IMR-90 (cell line): Measurements from ENCODE around the gene KRT3. TPM values are rescaled to one million over a fixed set of nuclear protein-coding genes. Genes with fewer than 3 reads are reported as not detected.

ENCODE experiments used
- ATAC-seq: fragments of 200-7000 bp; cut with Tn5 transposase; 2 replicates; pipeline ENCODE4 v1.9.1; 2020; ENCODE audit warnings: low read depth, mild to moderate bottlenecking, moderate library complexity
- BruUV-seq: library from RNA; stranded (reverse); fragments of 400-500 nt; replicated peaks from 2 replicates; lab custom pipeline; 2021; lab: Mats Ljungman, UMichigan
- CTCF ChIA-PET: fragments of 300-600 bp; formaldehyde crosslinking; extraction: SDS; loops from one replicate; lab custom pipeline; 2021; ENCODE audit warnings: antibody characterized with exemption; lab: Yijun Ruan, JAX
- POLR2A ChIA-PET: fragments of 300-600 bp; sonication (Branson Sonifier 250); formaldehyde crosslinking; loops from one replicate; lab custom pipeline; 2022; ENCODE audit warnings: antibody characterized with exemption; ENCODE audit not compliant: unreplicated experiment; lab: Charles Lee
- DNase-seq: peaks from one replicate; pipeline ENCODE4 v3.0.0; 2013
- H2AFZ ChIP-seq: replicated peaks from 2 replicates; pipeline ENCODE3; 2013; ENCODE audit warnings: low read length, mild to moderate bottlenecking; ENCODE audit not compliant: poor library complexity
- H2AK5ac ChIP-seq: 2 replicates; pipeline ENCODE4 v1.6.1; 2013; ENCODE audit warnings: low read depth, low read length, inconsistent platforms
- H2AK9ac ChIP-seq: replicated peaks from 2 replicates; pipeline ENCODE3; 2013; ENCODE audit warnings: mild to moderate bottlenecking, low read depth, low read length, moderate library complexity; ENCODE audit not compliant: poor library complexity
- H2BK120ac ChIP-seq: 2 replicates; pipeline ENCODE4 v1.6.1; 2013; ENCODE audit warnings: low read depth, low read length, inconsistent platforms
- H2BK15ac ChIP-seq: 3 replicates; pipeline ENCODE4 v1.6.1; 2013; ENCODE audit warnings: low read depth, low read length, inconsistent platforms
- H2BK20ac ChIP-seq: 2 replicates; pipeline ENCODE4 v1.6.1; 2013; ENCODE audit warnings: low read depth, mild to moderate bottlenecking, inconsistent platforms, low read length, moderate library complexity
- H2BK5ac ChIP-seq: 2 replicates; pipeline ENCODE4 v1.6.1; 2013; ENCODE audit warnings: mild to moderate bottlenecking, low read depth, low read length, inconsistent platforms; ENCODE audit not compliant: poor library complexity, severe bottlenecking
- H3K14ac ChIP-seq: replicated peaks from 2 replicates; pipeline ENCODE4 v1.6.1; 2013; ENCODE audit warnings: low read depth, low read length, inconsistent platforms
- H3K18ac ChIP-seq: 2 replicates; pipeline ENCODE4 v1.6.1; 2013; ENCODE audit warnings: low read depth, low read length, control low read depth
- H3K23ac ChIP-seq: 2 replicates; pipeline ENCODE4 v1.6.1; 2013; ENCODE audit warnings: low read depth, low read length, inconsistent platforms
- H3K27ac ChIP-seq: 2 replicates; pipeline ENCODE4 v1.5.1; 2013; ENCODE audit warnings: mild to moderate bottlenecking, control low read depth, low read length; ENCODE audit not compliant: insufficient read depth
- H3K27me3 ChIP-seq: 2 replicates; pipeline ENCODE4 v1.6.1; 2013; ENCODE audit warnings: low read length; ENCODE audit not compliant: control insufficient read depth, insufficient read depth
- H3K36me3 ChIP-seq: 2 replicates; pipeline ENCODE4 v1.6.1; 2013; ENCODE audit warnings: low read length, mixed read lengths; ENCODE audit not compliant: control insufficient read depth, insufficient read depth
- H3K4ac ChIP-seq: 2 replicates; pipeline ENCODE4 v1.6.1; 2013; ENCODE audit warnings: low read depth, low read length, inconsistent platforms
- H3K4me1 ChIP-seq: 2 replicates; pipeline ENCODE4 v1.6.1; 2013; ENCODE audit warnings: low read length, mixed read lengths; ENCODE audit not compliant: control insufficient read depth, insufficient read depth
- H3K4me2 ChIP-seq: 2 replicates; pipeline ENCODE4 v1.6.1; 2013; ENCODE audit warnings: low read depth, mild to moderate bottlenecking, control low read depth, low read length, moderate library complexity
- H3K4me3 ChIP-seq: 2 replicates; pipeline ENCODE4 v1.5.1; 2013; ENCODE audit warnings: low read depth, mild to moderate bottlenecking, control low read depth, low read length, moderate library complexity; ENCODE audit not compliant: insufficient read depth
- H3K56ac ChIP-seq: 2 replicates; pipeline ENCODE4 v1.6.1; 2013; ENCODE audit warnings: low read length, inconsistent platforms; ENCODE audit not compliant: insufficient read depth; ENCODE audit errors: extremely low read depth
- H3K79me1 ChIP-seq, 2 experiments: 2 replicates each; pipeline ENCODE4 v1.6.1; 2013; ENCODE audit warnings: low read length in 2 of 2, inconsistent platforms in 1 of 2, low read depth in 1 of 2
- H3K9ac ChIP-seq: 2 replicates; pipeline ENCODE4 v1.6.1; 2013; ENCODE audit warnings: low read depth, low read length, control low read depth
- H3K9me1 ChIP-seq: 2 replicates; pipeline ENCODE4 v1.6.1; 2013; ENCODE audit warnings: low read length, inconsistent platforms; ENCODE audit not compliant: insufficient read depth
- H3K9me3 ChIP-seq: 2 replicates; pipeline ENCODE4 v1.6.1; 2013; ENCODE audit warnings: low read length; ENCODE audit not compliant: control insufficient read depth, insufficient read depth
- H4K20me1 ChIP-seq: 2 replicates; pipeline ENCODE4 v1.6.1; 2013; ENCODE audit warnings: low read length, inconsistent platforms; ENCODE audit not compliant: insufficient read depth
- H4K5ac ChIP-seq: 2 replicates; pipeline ENCODE4 v1.6.1; 2013; ENCODE audit warnings: mild to moderate bottlenecking, low read depth, low read length, control low read depth
- H4K8ac ChIP-seq, 2 experiments: 2 replicates each; pipeline ENCODE4 v1.6.1; 2013; ENCODE audit warnings: low read depth in 2 of 2, low read length in 2 of 2, control low read depth in 1 of 2, inconsistent platforms in 1 of 2
- H4K91ac ChIP-seq: 2 replicates; pipeline ENCODE4 v1.6.1; 2013; ENCODE audit warnings: low read depth, low read length, inconsistent platforms; ENCODE audit not compliant: insufficient read depth
- BHLHE40 ChIP-seq: fragments of 150-350 bp; IDR thresholded peaks from 2 replicates; pipeline ENCODE4 v1.6.1; 2016; ENCODE audit warnings: mild to moderate bottlenecking, low read depth, low read length
- CEBPB ChIP-seq: IDR thresholded peaks from 2 replicates; pipeline ENCODE4 v1.6.1; 2012; ENCODE audit warnings: low read depth, low read length, improper control_type of control experiment
- CHD1 ChIP-seq: IDR thresholded peaks from 2 replicates; pipeline ENCODE4 v1.6.1; 2012; ENCODE audit warnings: low read depth, low read length, improper control_type of control experiment
- FOS ChIP-seq: fragments of 150-350 bp; IDR thresholded peaks from 2 replicates; pipeline ENCODE4 v1.6.1; 2016; ENCODE audit warnings: low read depth, low read length
- MAFK ChIP-seq: IDR thresholded peaks from 2 replicates; pipeline ENCODE4 v1.6.1; 2012; ENCODE audit warnings: low read depth, low read length, improper control_type of control experiment
- MAZ ChIP-seq: IDR thresholded peaks from 2 replicates; pipeline ENCODE4 v1.6.1; 2012; ENCODE audit warnings: low read depth, mild to moderate bottlenecking, low read length, improper control_type of control experiment, moderate library complexity, borderline replicate concordance
- MXI1 ChIP-seq: IDR thresholded peaks from 2 replicates; pipeline ENCODE4 v1.6.1; 2012; ENCODE audit warnings: low read depth, mild to moderate bottlenecking, low read length, moderate library complexity, borderline replicate concordance
- NFE2L2 ChIP-seq: fragments of 150-350 bp; IDR thresholded peaks from 2 replicates; pipeline ENCODE4 v1.6.1; 2016; ENCODE audit warnings: low read depth, mild to moderate bottlenecking, low read length
- POLR2A ChIP-seq: IDR thresholded peaks from 2 replicates; pipeline ENCODE4 v1.6.1; 2012; ENCODE audit warnings: mild to moderate bottlenecking, low read depth, low read length
- RAD21 ChIP-seq: IDR thresholded peaks from 2 replicates; pipeline ENCODE4 v1.6.1; 2012; ENCODE audit warnings: low read length, improper control_type of control experiment
- RCOR1 ChIP-seq: IDR thresholded peaks from 2 replicates; pipeline ENCODE4 v1.6.1; 2012; ENCODE audit warnings: mild to moderate bottlenecking, low read length, improper control_type of control experiment; ENCODE audit not compliant: insufficient replicate concordance
- RFX5 ChIP-seq: IDR thresholded peaks from 2 replicates; pipeline ENCODE4 v1.8.0; 2012; ENCODE audit warnings: low read depth, mild to moderate bottlenecking, low read length, moderate library complexity
- SMC3 ChIP-seq: fragments of 150-350 bp; IDR thresholded peaks from 2 replicates; pipeline ENCODE4 v1.6.1; 2016; ENCODE audit warnings: low read depth, mild to moderate bottlenecking, antibody characterized with exemption, low read length, moderate library complexity
- WGBS, 2 experiments: methylation state at CpG; one replicate each; pipeline versions ENCODE4 v1.1.5 to v1.1.7; 2013; ENCODE audit warnings: missing lambda C conversion rate in 2 of 2; ENCODE audit not compliant: insufficient read length in 1 of 2; ENCODE audit errors: extremely low coverage in 2 of 2; 5-methylcytosine and 5-hydroxymethylcytosine counted together
- dilution Hi-C: fragments of 300-500 bp; cut with HindIII; formaldehyde crosslinking; loops from one replicate; pipeline ENCODE4 v1.14.3; 2018; ENCODE audit warnings: low sequenced_read_pairs; ENCODE audit not compliant: unreplicated experiment
- in situ Hi-C: fragments of 300-500 bp; cut with MboI; formaldehyde crosslinking; loops from 3 replicates; pipeline ENCODE4 v1.14.3; 2019; ENCODE audit warnings: low sequenced_read_pairs, inconsistent platforms, mixed read lengths
- intact Hi-C: fragments of 100-400 bp; cut with micrococcal nuclease; formaldehyde crosslinking; loops from 2 replicates; pipeline ENCODE4 v1.10.0; 2022
- polyA plus RNA-seq, 3 experiments: library from polyadenylated mRNA; depleted of rRNA; stranded (reverse); fragments of >200 nt; gene quantifications; 2 replicates each; pipeline ENCODE4 v1.2.3, GENCODE V29; 2012; ENCODE audit warnings: low replicate concordance in 1 of 3
- total RNA-seq: library from RNA; depleted of rRNA; stranded (reverse); fragments of >200 nt; gene quantifications from 2 replicates; pipeline ENCODE4 v1.2.3, GENCODE V29; 2012
- TF ChIP-seq, protein P1 (sequence below): conservative IDR thresholded peaks from 2 replicates; pipeline ENCODE4 v1.5.1; 2012; ENCODE audit warnings: mild to moderate bottlenecking, low read depth, low read length, improper control_type of control experiment
- TF ChIP-seq, protein P2 (sequence below): fragments of 150-350 bp; IDR thresholded peaks from 2 replicates; pipeline ENCODE4 v1.6.1; 2017; ENCODE audit warnings: mild to moderate bottlenecking, antibody characterized with exemption, low read length, low read depth
- TF ChIP-seq, protein P3 (sequence below): fragments of 150-350 bp; IDR thresholded peaks from 2 replicates; pipeline ENCODE4 v1.6.1; 2016; ENCODE audit warnings: low read depth, mild to moderate bottlenecking, low read length, moderate library complexity, borderline replicate concordance

KRT3 gene
- total and polyA plus RNA-seq, 2 of the 4 experiments (the other 2 are of a cell fraction) = not detected

DNA sequence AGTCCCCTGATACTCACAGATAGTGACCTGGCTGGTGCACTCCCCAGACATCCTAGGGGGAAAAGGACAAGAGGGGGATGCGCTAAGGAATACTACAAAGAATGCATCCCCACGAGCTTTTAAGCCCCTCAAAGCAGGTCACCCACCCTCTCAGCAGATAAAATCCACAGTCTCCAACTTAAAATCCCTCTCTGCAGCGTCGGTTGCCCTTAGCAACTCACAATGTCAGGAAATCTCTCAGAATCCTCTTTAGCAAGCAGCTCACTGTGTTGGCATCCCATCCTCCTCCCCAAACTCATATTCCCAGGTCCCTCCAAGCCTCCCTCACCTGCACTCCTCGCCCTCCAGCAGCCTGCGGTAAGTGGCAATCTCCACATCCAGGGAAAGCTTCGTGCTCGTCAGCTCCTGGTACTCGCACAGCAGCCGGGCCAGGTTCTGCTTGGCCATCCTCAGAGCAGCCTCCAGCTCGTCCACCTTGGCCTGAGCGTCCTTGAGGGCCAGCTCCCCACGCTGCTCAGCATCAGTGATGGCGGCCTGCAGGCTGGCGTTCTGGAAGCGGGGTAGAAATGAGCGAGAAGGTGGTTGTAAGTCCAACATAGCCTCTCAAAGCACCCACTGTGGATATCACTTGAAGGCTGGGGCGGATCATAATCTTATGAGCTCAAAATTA is 43.7 kb upstream of the KRT3 start:
- Histone ChIP-seq H3K4me1 (peaks cover 18% of the 10 kb centered on the region), H2AK9ac (peak overlapping the region; percentile 68), H3K9ac (no peak overlapping the region), H3K56ac (no peak overlapping the region), H3K27me3 (peaks cover 16% of the 10 kb centered on the region), H3K9me1 (peaks cover 20% of the 10 kb centered on the region), H3K9me3 (no peaks in the 10 kb centered on the region), H2AK5ac (no peak overlapping the region), H2BK20ac (no peak overlapping the region), H3K27ac (no peak overlapping the region), H4K91ac (no peak overlapping the region), H2AFZ (peak overlapping the region; percentile 25), H3K14ac (no peak overlapping the region), H4K20me1 (no peaks in the 10 kb centered on the region), H4K5ac (no peak overlapping the region), H3K23ac (no peak overlapping the region), H2BK5ac (no peak overlapping the region), H2BK120ac (no peak overlapping the region; the same call in 1 of the 2 replicates), H3K4ac (no peak overlapping the region), H4K8ac (no peak overlapping the region), H2BK15ac (no peak overlapping the region), H3K4me3 (no peak overlapping the region), H3K79me1 (no peaks in the 10 kb centered on the region), H3K4me2 (no peak overlapping the region), H3K36me3 (no peaks in the 10 kb centered on the region), H3K18ac (no peak overlapping the region)
- ChIA-PET POLR2A (no interaction called here), CTCF (interaction anchor here (2.1 kb wide), 1 partner anchor 26 kb away, joined by 4 read pairs; no protein-coding TSS in a partner anchor)
- ATAC-seq (no peak), DNase-seq (no peak)
- 78% methylated on average over 9 of the region's 18 CpGs; no CpG with 5 or more reads in 1 of the 2 experiments for WGBS, 2 experiments
- no TSS peak for BruUV-seq
- TF ChIP-seq FOS (no peak), SMC3 (no peak), BHLHE40 (no peak), CHD1 (no peak), RFX5 (no peak), MAFK (no peak), CEBPB (no peak), MAZ (no peak), RCOR1 (no peak), RAD21 (no peak), NFE2L2 (no peak), MXI1 (no peak), POLR2A (no peak)
- TF ChIP-seq, protein P1, sequence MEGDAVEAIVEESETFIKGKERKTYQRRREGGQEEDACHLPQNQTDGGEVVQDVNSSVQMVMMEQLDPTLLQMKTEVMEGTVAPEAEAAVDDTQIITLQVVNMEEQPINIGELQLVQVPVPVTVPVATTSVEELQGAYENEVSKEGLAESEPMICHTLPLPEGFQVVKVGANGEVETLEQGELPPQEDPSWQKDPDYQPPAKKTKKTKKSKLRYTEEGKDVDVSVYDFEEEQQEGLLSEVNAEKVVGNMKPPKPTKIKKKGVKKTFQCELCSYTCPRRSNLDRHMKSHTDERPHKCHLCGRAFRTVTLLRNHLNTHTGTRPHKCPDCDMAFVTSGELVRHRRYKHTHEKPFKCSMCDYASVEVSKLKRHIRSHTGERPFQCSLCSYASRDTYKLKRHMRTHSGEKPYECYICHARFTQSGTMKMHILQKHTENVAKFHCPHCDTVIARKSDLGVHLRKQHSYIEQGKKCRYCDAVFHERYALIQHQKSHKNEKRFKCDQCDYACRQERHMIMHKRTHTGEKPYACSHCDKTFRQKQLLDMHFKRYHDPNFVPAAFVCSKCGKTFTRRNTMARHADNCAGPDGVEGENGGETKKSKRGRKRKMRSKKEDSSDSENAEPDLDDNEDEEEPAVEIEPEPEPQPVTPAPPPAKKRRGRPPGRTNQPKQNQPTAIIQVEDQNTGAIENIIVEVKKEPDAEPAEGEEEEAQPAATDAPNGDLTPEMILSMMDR = no peak
- TF ChIP-seq, protein P2, sequence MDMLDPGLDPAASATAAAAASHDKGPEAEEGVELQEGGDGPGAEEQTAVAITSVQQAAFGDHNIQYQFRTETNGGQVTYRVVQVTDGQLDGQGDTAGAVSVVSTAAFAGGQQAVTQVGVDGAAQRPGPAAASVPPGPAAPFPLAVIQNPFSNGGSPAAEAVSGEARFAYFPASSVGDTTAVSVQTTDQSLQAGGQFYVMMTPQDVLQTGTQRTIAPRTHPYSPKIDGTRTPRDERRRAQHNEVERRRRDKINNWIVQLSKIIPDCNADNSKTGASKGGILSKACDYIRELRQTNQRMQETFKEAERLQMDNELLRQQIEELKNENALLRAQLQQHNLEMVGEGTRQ = no peak
- TF ChIP-seq, protein P3, sequence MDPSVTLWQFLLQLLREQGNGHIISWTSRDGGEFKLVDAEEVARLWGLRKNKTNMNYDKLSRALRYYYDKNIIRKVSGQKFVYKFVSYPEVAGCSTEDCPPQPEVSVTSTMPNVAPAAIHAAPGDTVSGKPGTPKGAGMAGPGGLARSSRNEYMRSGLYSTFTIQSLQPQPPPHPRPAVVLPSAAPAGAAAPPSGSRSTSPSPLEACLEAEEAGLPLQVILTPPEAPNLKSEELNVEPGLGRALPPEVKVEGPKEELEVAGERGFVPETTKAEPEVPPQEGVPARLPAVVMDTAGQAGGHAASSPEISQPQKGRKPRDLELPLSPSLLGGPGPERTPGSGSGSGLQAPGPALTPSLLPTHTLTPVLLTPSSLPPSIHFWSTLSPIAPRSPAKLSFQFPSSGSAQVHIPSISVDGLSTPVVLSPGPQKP = no peak
- in situ Hi-C loops = no loop called here
- intact Hi-C loops = no loop called here
- dilution Hi-C loops = no loop called here
